ENCODE results near the gene RNF34. TPM values are rescaled to one million over a fixed set of nuclear protein-coding genes. Genes with fewer than 3 reads are reported as not detected.

Gene RNF34
- total RNA-seq, 2 donors from 2014 or later = 20.3 to 51.5 TPM

- peaks cover 5 to 8% of the 10 kb centered on the region in 2 donors for H3K36me3 ChIP-seq
- TF ChIP-seq POLR2A (IDR thresholded peaks at IDR 0.05) (no peak), POLR2AphosphoS5 (IDR thresholded peaks at IDR 0.05) (no peak), CTCF (IDR thresholded peaks at IDR 0.05) (no peak)
- no peaks in the 10 kb centered on the region for H3K4me1 ChIP-seq (replicated peaks)
- no peaks in the 10 kb centered on the region for H3K27me3 ChIP-seq (replicated peaks; ENCODE audit: insufficient read depth)
- H3K27ac ChIP-seq = no peak overlapping the region
- 87% methylated on average over 11 of the region's 11 CpGs for WGBS
- H3K4me3 ChIP-seq = no peak overlapping the region
- no peak for DNase-seq (ENCODE audit: low spot score)
- no peaks in the 10 kb centered on the region for H3K9me3 ChIP-seq
- intact Hi-C loops (cut with DNase I) = no loop called here
These were observed 33.0 kb downstream of the RNF34 start for GRCh38 chr12:121432740-121433480.

- DNase-seq (ENCODE audit: low spot score) = no peak
- no peak overlapping the region for H3K27ac ChIP-seq
- H3K27me3 ChIP-seq (replicated peaks; ENCODE audit: insufficient read depth) = no peaks in the 10 kb centered on the region
- H3K9me3 ChIP-seq = no peaks in the 10 kb centered on the region
- H3K4me3 ChIP-seq = no peak overlapping the region
- H3K4me1 ChIP-seq (replicated peaks) = no peaks in the 10 kb centered on the region
- H3K36me3 ChIP-seq = peaks cover 0 to 5% of the 10 kb centered on the region in 2 donors
- TF ChIP-seq POLR2A (IDR thresholded peaks at IDR 0.05) = no peak
- TF ChIP-seq POLR2AphosphoS5 (IDR thresholded peaks at IDR 0.05) = no peak
- TF ChIP-seq CTCF (IDR thresholded peaks at IDR 0.05) = no peak
- intact Hi-C loops (cut with DNase I) = no loop called here
- WGBS = 86% methylated on average over 2 of the region's 2 CpGs
These were observed 36.8 kb downstream of the RNF34 start for GRCh38 chr12:121436706-121437105.

- H3K27me3 ChIP-seq (replicated peaks; ENCODE audit: insufficient read depth) = no peaks in the 10 kb centered on the region
- H3K27ac ChIP-seq = no peak overlapping the region
- H3K4me3 ChIP-seq = no peak overlapping the region
- H3K36me3 ChIP-seq = no peaks in the 10 kb centered on the region
- TF ChIP-seq CTCF (IDR thresholded peaks at IDR 0.05) = no peak
- no peak for TF ChIP-seq POLR2AphosphoS5 (IDR thresholded peaks at IDR 0.05)
- TF ChIP-seq POLR2A (IDR thresholded peaks at IDR 0.05) = no peak
- DNase-seq (ENCODE audit: low spot score) = no peak
- H3K9me3 ChIP-seq = no peaks in the 10 kb centered on the region
- 91% methylated on average over 12 of the region's 12 CpGs for WGBS
- intact Hi-C loops (cut with DNase I) = no loop called here
- H3K4me1 ChIP-seq (replicated peaks) = no peaks in the 10 kb centered on the region
These were observed 39.0 kb downstream of the RNF34 start for GRCh38 chr12:121438905-121439304.

- H3K4me3 ChIP-seq = no peak overlapping the region
- DNase-seq (ENCODE audit: low spot score) = no peak
- H3K27me3 ChIP-seq (replicated peaks; ENCODE audit: insufficient read depth) = no peaks in the 10 kb centered on the region
- H3K9me3 ChIP-seq = no peaks in the 10 kb centered on the region
- H3K36me3 ChIP-seq = no peaks in the 10 kb centered on the region
- 87% methylated on average over 16 of the region's 16 CpGs for WGBS
- H3K4me1 ChIP-seq (replicated peaks) = no peaks in the 10 kb centered on the region
- intact Hi-C loops (cut with DNase I) = no loop called here
- H3K27ac ChIP-seq = no peak overlapping the region
- no peak for TF ChIP-seq CTCF (IDR thresholded peaks at IDR 0.05)
- TF ChIP-seq POLR2A (IDR thresholded peaks at IDR 0.05) = no peak
- no peak for TF ChIP-seq POLR2AphosphoS5 (IDR thresholded peaks at IDR 0.05)
These were observed 39.8 kb downstream of the RNF34 start for GRCh38 chr12:121439715-121440114.

- TF ChIP-seq CTCF (IDR thresholded peaks at IDR 0.05) (no peak), POLR2A (IDR thresholded peaks at IDR 0.05) (no peak)
- Histone ChIP-seq H3K27ac (no peak overlapping the region), H3K36me3 (no peaks in the 10 kb centered on the region), H3K27me3 (replicated peaks; ENCODE audit: insufficient read depth) (no peaks in the 10 kb centered on the region), H3K4me3 (no peak overlapping the region), H3K4me1 (replicated peaks) (no peaks in the 10 kb centered on the region), H3K9me3 (no peaks in the 10 kb centered on the region)
- WGBS = 93% methylated on average over 15 of the region's 15 CpGs
- no peak for DNase-seq (ENCODE audit: low spot score)
- intact Hi-C loops (cut with DNase I) = no loop called here
These were observed 40.9 kb downstream of the RNF34 start for GRCh38 chr12:121440768-121441167.
